ENCODE results near the gene JPH3. TPM values are rescaled to one million over a fixed set of nuclear protein-coding genes. Genes with fewer than 3 reads are reported as not detected.

The JPH3 gene
- total and polyA plus RNA-seq, 10 donors = 0.03 TPM; not detected in 9

DNA sequence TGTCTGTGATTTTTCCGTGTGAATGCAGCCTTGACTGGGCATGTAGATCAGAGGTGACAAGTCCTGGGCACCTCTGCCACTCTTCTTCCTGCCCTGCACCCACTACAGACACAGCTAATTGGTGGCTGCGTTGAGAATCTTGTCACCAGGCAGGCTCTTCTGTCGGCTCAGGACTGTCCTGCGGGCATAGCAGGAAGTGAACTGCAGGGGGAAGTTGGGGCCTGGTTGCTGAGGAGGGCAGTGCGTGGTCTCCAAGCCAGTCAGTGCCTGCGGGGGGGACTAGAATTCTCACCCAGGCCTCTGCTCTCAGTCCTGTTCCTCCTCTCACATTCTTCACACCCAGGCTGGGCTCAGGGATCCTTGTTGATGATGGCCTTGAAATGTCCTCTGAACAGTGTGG is 50.5 kb downstream of the JPH3 start:
- peaks cover 0 to 12% (median 4%) of the 10 kb centered on the region in 8 donors for H3K9me3 ChIP-seq
- no peak overlapping the region for H3K27ac ChIP-seq
- intact Hi-C loops (cut with DNase I; ENCODE audit: low total_unique reads) = no loop called here
- no peaks in the 10 kb centered on the region for H3K4me1 ChIP-seq
- TF ChIP-seq POLR2AphosphoS5 (IDR thresholded peaks at IDR 0.05) = no peak
- TF ChIP-seq POLR2A (IDR thresholded peaks at IDR 0.05) = no peak
- TF ChIP-seq, protein P1, sequence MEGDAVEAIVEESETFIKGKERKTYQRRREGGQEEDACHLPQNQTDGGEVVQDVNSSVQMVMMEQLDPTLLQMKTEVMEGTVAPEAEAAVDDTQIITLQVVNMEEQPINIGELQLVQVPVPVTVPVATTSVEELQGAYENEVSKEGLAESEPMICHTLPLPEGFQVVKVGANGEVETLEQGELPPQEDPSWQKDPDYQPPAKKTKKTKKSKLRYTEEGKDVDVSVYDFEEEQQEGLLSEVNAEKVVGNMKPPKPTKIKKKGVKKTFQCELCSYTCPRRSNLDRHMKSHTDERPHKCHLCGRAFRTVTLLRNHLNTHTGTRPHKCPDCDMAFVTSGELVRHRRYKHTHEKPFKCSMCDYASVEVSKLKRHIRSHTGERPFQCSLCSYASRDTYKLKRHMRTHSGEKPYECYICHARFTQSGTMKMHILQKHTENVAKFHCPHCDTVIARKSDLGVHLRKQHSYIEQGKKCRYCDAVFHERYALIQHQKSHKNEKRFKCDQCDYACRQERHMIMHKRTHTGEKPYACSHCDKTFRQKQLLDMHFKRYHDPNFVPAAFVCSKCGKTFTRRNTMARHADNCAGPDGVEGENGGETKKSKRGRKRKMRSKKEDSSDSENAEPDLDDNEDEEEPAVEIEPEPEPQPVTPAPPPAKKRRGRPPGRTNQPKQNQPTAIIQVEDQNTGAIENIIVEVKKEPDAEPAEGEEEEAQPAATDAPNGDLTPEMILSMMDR (IDR thresholded peaks at IDR 0.05 in 8 of 11, conservative IDR thresholded peaks at IDR 0.05 in 3 of 11) = no peak
- H3K36me3 ChIP-seq = no peaks in the 10 kb centered on the region
- 4 to 51% (median 34%) methylated on average over 4 to 6 of the region's 6 CpGs for WGBS, 5 donors
- DNase-seq = no peak
- peaks cover 0 to 45% (median 11%) of the 10 kb centered on the region in 7 donors for H3K27me3 ChIP-seq (replicated peaks in 1 of 7)
- no peak overlapping the region for H3K4me3 ChIP-seq

DNA sequence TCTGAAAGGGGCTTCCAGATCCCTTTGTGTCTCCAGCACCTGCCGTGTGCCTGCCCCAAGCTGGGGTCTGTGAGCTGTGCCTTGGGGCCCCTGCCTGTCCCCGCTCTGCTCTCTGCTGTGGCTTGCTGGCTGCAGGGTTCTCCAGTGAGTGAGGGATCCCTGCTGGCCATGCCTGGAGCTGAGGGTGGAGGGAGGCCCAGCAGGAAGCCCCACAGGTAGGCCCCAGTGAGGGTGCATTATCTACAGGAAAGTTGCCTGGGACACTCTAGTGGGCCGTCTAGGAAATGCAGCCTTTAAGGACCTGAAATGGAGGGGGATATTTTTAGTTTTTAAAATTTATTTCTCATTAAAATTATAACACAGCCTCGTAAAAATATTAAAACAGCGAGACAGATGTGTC is 50.9 kb downstream of the JPH3 start:
- Histone ChIP-seq H3K4me3 (no peak overlapping the region), H3K27ac (no peak overlapping the region), H3K9me3 (peaks cover 0 to 15% (median 6%) of the 10 kb centered on the region in 8 donors), H3K4me1 (no peaks in the 10 kb centered on the region), H3K36me3 (no peaks in the 10 kb centered on the region), H3K27me3 (replicated peaks in 1 of 7) (peaks cover 0 to 45% (median 7%) of the 10 kb centered on the region in 7 donors)
- 62 to 73% (median 69%) methylated on average over 5 of the region's 5 CpGs for whole genome bisulfite sequencing, 5 donors
- TF ChIP-seq POLR2AphosphoS5 (IDR thresholded peaks at IDR 0.05) (no peak), POLR2A (IDR thresholded peaks at IDR 0.05) (no peak)
- TF ChIP-seq, protein P1 (IDR thresholded peaks at IDR 0.05 in 8 of 11, conservative IDR thresholded peaks at IDR 0.05 in 3 of 11) = peak in 4 of 11 experiments; percentile 9 to 31 (median 24)
- intact Hi-C loops (cut with DNase I; ENCODE audit: low total_unique reads) = no loop called here
- DNase-seq = no peak

DNA sequence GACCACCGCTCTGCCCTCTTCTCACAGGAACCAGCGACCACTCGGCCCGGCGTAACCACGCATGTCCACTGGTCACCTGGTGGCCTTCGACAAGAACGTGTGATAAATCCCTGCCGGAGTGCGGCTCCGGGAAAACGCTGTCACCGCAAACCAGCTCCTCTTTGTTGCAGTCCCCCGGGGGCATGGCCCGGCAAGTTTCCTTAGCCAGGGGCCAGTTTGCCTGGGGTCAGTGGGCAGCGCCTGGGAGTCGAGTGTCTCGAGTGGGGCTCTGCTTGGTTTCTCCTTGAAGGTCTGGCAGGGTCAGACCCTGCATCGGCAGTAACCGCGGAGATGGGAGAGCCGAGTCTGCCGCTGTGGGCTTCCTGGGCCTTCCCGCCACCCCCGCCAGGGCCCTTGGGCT is 52.5 kb downstream of the JPH3 start:
- Histone ChIP-seq H3K9me3 (peaks cover 0 to 15% (median 6%) of the 10 kb centered on the region in 8 donors), H3K36me3 (no peaks in the 10 kb centered on the region), H3K27me3 (replicated peaks in 1 of 7) (peaks cover 0 to 44% (median 0%) of the 10 kb centered on the region in 7 donors), H3K4me3 (no peak overlapping the region), H3K4me1 (no peaks in the 10 kb centered on the region), H3K27ac (no peak overlapping the region)
- TF ChIP-seq, protein P1 (IDR thresholded peaks at IDR 0.05 in 8 of 11, conservative IDR thresholded peaks at IDR 0.05 in 3 of 11) = no peak
- TF ChIP-seq POLR2AphosphoS5 (IDR thresholded peaks at IDR 0.05) = no peak
- TF ChIP-seq POLR2A (IDR thresholded peaks at IDR 0.05) = no peak
- DNase-seq = no peak
- intact Hi-C loops (cut with DNase I; ENCODE audit: low total_unique reads) = no loop called here
- 78 to 91% (median 84%) methylated on average over 25 of the region's 25 CpGs for WGBS, 5 donors

DNA sequence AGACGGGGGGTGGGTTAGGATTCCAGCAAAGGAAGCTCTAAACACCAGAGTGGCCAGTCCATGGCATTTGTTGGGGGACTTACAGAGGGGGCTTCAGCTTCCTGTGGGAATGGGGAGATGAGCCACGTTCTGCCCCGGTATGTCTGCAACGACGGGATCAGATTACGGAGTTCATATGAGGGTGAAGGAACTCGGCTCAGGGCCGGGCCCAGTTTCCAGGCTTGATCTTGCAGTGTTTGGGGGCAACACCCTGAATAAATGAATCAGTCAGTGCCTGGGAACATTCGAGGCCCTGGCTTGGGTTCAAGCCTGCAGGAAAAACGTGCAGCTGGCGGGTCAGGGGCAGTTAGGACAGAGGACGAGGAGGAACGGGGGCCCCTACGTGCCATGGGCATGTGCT is 54.0 kb downstream of the JPH3 start:
- Histone ChIP-seq H3K36me3 (no peaks in the 10 kb centered on the region), H3K4me3 (no peak overlapping the region), H3K27me3 (replicated peaks in 1 of 7) (peaks cover 0 to 57% (median 0%) of the 10 kb centered on the region in 7 donors), H3K9me3 (peaks cover 0 to 15% (median 6%) of the 10 kb centered on the region in 8 donors), H3K27ac (no peak overlapping the region), H3K4me1 (peaks cover 0 to under 1% (median 0%) of the 10 kb centered on the region in 6 donors)
- WGBS, 5 donors = 50 to 74% (median 65%) methylated on average over 14 of the region's 14 CpGs
- TF ChIP-seq POLR2AphosphoS5 (IDR thresholded peaks at IDR 0.05) = no peak
- TF ChIP-seq, protein P1 (IDR thresholded peaks at IDR 0.05 in 8 of 11, conservative IDR thresholded peaks at IDR 0.05 in 3 of 11) = no peak
- TF ChIP-seq POLR2A (IDR thresholded peaks at IDR 0.05) = no peak
- DNase-seq = no peak
- intact Hi-C loops (cut with DNase I; ENCODE audit: low total_unique reads) = no loop called here
